Measurements from ENCODE around the gene REEP1.

DNA sequence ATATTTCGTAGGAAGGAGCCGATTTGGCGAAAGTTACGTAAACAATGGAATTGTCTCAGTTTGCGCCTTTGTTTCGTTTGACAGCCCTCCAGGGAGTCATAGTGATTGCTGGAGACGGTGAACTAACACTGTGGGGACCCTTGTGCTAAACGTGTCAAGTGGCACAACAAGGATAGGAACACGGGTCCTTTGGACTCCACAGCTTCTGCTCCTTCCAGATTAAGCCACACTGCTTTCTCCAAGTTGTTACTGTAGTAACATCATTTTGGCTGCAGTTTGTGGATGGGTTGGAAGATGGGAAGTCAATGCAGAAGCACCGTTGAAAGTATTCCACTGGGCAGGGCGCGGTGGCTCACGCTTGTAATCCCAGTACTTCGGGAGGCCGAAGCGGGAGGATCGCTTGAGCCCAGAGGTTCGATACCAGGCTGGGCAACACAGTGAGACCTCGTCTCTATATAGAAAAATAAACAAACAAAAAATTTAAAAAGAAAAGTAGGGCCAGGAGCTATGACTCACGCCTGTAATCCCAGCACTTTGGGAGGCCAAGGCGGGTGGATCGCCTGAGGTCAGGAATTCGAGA, 141.5 kb downstream of the REEP1 start:
- TF ChIP-seq, protein P1, sequence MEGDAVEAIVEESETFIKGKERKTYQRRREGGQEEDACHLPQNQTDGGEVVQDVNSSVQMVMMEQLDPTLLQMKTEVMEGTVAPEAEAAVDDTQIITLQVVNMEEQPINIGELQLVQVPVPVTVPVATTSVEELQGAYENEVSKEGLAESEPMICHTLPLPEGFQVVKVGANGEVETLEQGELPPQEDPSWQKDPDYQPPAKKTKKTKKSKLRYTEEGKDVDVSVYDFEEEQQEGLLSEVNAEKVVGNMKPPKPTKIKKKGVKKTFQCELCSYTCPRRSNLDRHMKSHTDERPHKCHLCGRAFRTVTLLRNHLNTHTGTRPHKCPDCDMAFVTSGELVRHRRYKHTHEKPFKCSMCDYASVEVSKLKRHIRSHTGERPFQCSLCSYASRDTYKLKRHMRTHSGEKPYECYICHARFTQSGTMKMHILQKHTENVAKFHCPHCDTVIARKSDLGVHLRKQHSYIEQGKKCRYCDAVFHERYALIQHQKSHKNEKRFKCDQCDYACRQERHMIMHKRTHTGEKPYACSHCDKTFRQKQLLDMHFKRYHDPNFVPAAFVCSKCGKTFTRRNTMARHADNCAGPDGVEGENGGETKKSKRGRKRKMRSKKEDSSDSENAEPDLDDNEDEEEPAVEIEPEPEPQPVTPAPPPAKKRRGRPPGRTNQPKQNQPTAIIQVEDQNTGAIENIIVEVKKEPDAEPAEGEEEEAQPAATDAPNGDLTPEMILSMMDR (IDR thresholded peaks at IDR 0.05), result no peak
- TF ChIP-seq EZH2 (IDR thresholded peaks at IDR 0.05; ENCODE audit: borderline replicate concordance, insufficient read depth, low read depth, low read length, poor library complexity, severe bottlenecking), result no peak

Measured in B cell (primary cell).